WTC11 (cell line): ENCODE measurements around the gene GET4. TPM values are rescaled to one million over a fixed set of nuclear protein-coding genes. Genes with fewer than 3 reads are reported as not detected.

ENCODE experiments used
- ATAC-seq: fragments of 200-7000 bp; cut with Tn5 transposase; 2 replicates; pipeline ENCODE4 v1.10.0; 2021; ENCODE audit warnings: mild to moderate bottlenecking, moderate library complexity
- CTCF ChIA-PET: fragments of 300-600 bp; sonication (Branson Sonifier 250); formaldehyde crosslinking; loops from one replicate; lab custom pipeline; 2021; ENCODE audit warnings: antibody characterized with exemption; lab: Charles Lee
- POLR2A ChIA-PET: fragments of 350-600 bp; sonication (Branson Sonifier 250); formaldehyde crosslinking; loops from one replicate; lab custom pipeline; 2021; ENCODE audit warnings: antibody characterized with exemption; lab: Charles Lee
- DNase-seq: peaks from one replicate; pipeline ENCODE4 v3.0.0; 2021; ENCODE audit warnings: low spot score
- H3K27ac Mint-ChIP-seq: 2 replicates; pipeline ENCODE4 v1.8.0; 2021; ENCODE audit warnings: mixed read lengths
- H3K27me3 Mint-ChIP-seq: 2 replicates; pipeline ENCODE4 v1.8.0; 2021; ENCODE audit warnings: low read depth, mild to moderate bottlenecking, moderate library complexity, mixed read lengths
- H3K36me3 Mint-ChIP-seq: 2 replicates; pipeline ENCODE4 v1.8.0; 2021; ENCODE audit warnings: mixed read lengths
- H3K4me1 Mint-ChIP-seq: 2 replicates; pipeline ENCODE4 v1.8.0; 2022; ENCODE audit warnings: mixed read lengths
- H3K4me3 Mint-ChIP-seq: 2 replicates; pipeline ENCODE4 v1.8.0; 2021; ENCODE audit warnings: mild to moderate bottlenecking, moderate library complexity, mixed read lengths
- H3K9me3 Mint-ChIP-seq: 2 replicates; pipeline ENCODE4 v1.8.0; 2021; ENCODE audit warnings: mixed read lengths
- ATF1 ChIP-seq: sonication (generic); formaldehyde crosslinking; IDR thresholded peaks from 2 replicates; pipeline ENCODE4 v1.8.1; 2023; ENCODE audit warnings: mild to moderate bottlenecking, moderate library complexity, missing genetic modification reagents
- CBFB ChIP-seq: sonication (generic); formaldehyde crosslinking; IDR thresholded peaks from 2 replicates; pipeline ENCODE4 v1.8.1; 2022; ENCODE audit warnings: mild to moderate bottlenecking, low read depth, missing genetic modification reagents
- ERG ChIP-seq: fragments of 250-450 bp; sonication (Bioruptor Pico); IDR thresholded peaks from 2 replicates; pipeline ENCODE4 v1.8.0; 2021; ENCODE audit warnings: mild to moderate bottlenecking
- FOXJ3 ChIP-seq: sonication (generic); formaldehyde crosslinking; IDR thresholded peaks from 2 replicates; pipeline ENCODE4 v1.9.0; 2021; ENCODE audit warnings: missing genetic modification reagents, mild to moderate bottlenecking, borderline replicate concordance
- FOXK1 ChIP-seq: sonication (generic); formaldehyde crosslinking; IDR thresholded peaks from 2 replicates; pipeline ENCODE4 v1.8.0; 2022; ENCODE audit warnings: mild to moderate bottlenecking, moderate library complexity, missing genetic modification reagents
- FOXP4 ChIP-seq: sonication (generic); formaldehyde crosslinking; IDR thresholded peaks from 2 replicates; pipeline ENCODE4 v1.8.0; 2022; ENCODE audit warnings: mild to moderate bottlenecking, missing genetic modification reagents
- JAZF1 ChIP-seq: fragments of 250-450 bp; sonication (Bioruptor Pico); IDR thresholded peaks from 2 replicates; pipeline ENCODE4 v1.9.0; 2021; ENCODE audit warnings: moderate library complexity, mild to moderate bottlenecking, inconsistent platforms
- JUN ChIP-seq: sonication (generic); formaldehyde crosslinking; IDR thresholded peaks from 2 replicates; pipeline ENCODE4 v1.8.0; 2023; ENCODE audit warnings: mild to moderate bottlenecking, missing genetic modification reagents
- MAX ChIP-seq: sonication (generic); formaldehyde crosslinking; IDR thresholded peaks from 2 replicates; pipeline ENCODE4 v1.8.0; 2022; ENCODE audit warnings: mild to moderate bottlenecking, missing genetic modification reagents
- MLX ChIP-seq: sonication (generic); formaldehyde crosslinking; IDR thresholded peaks from 2 replicates; pipeline ENCODE4 v1.8.1; 2023; ENCODE audit warnings: mild to moderate bottlenecking, missing genetic modification reagents, moderate library complexity
- NFE2L1 ChIP-seq: sonication (generic); formaldehyde crosslinking; IDR thresholded peaks from 2 replicates; pipeline ENCODE4 v1.8.1; 2023; ENCODE audit warnings: missing genetic modification reagents
- NR3C1 ChIP-seq: sonication (generic); formaldehyde crosslinking; conservative IDR thresholded peaks from 2 replicates; pipeline ENCODE4 v1.8.1; 2023; ENCODE audit warnings: low read depth, mild to moderate bottlenecking, missing genetic modification reagents
- PRDM15 ChIP-seq: sonication (generic); formaldehyde crosslinking; IDR thresholded peaks from 2 replicates; pipeline ENCODE4 v1.8.0; 2022; ENCODE audit warnings: missing genetic modification reagents
- PRRX2 ChIP-seq: fragments of 250-450 bp; sonication (Bioruptor Pico); IDR thresholded peaks from 2 replicates; pipeline ENCODE4 v1.8.0; 2021; ENCODE audit warnings: mild to moderate bottlenecking
- STAT6 ChIP-seq: sonication (generic); formaldehyde crosslinking; conservative IDR thresholded peaks from 2 replicates; pipeline ENCODE4 v1.8.1; 2023; ENCODE audit warnings: mild to moderate bottlenecking, low read depth, missing genetic modification reagents, moderate library complexity
- TEAD1 ChIP-seq: sonication (generic); formaldehyde crosslinking; IDR thresholded peaks from 2 replicates; pipeline ENCODE4 v1.8.0; 2022; ENCODE audit warnings: mild to moderate bottlenecking, missing genetic modification reagents
- TEAD4 ChIP-seq: sonication (generic); formaldehyde crosslinking; IDR thresholded peaks from 2 replicates; pipeline ENCODE4 v1.8.0; 2022; ENCODE audit warnings: mild to moderate bottlenecking, missing genetic modification reagents
- TP53 ChIP-seq: sonication (generic); formaldehyde crosslinking; IDR thresholded peaks from 2 replicates; pipeline ENCODE4 v1.8.1; 2023; ENCODE audit warnings: mild to moderate bottlenecking, missing genetic modification reagents
- ZBTB21 ChIP-seq: sonication (generic); formaldehyde crosslinking; IDR thresholded peaks from 2 replicates; pipeline ENCODE4 v1.8.1; 2023; ENCODE audit warnings: mild to moderate bottlenecking, missing genetic modification reagents, borderline replicate concordance
- ZNF138 ChIP-seq: sonication (generic); formaldehyde crosslinking; conservative IDR thresholded peaks from 2 replicates; pipeline ENCODE4 v1.8.1; 2022; ENCODE audit warnings: mild to moderate bottlenecking, moderate library complexity, missing genetic modification reagents
- ZNF416 ChIP-seq: fragments of 250-450 bp; sonication (Bioruptor Pico); IDR thresholded peaks from 2 replicates; pipeline ENCODE4 v1.9.0; 2021; ENCODE audit warnings: mild to moderate bottlenecking, inconsistent platforms
- ZNF423 ChIP-seq: fragments of 250-450 bp; sonication (Bioruptor Pico); IDR thresholded peaks from 2 replicates; pipeline ENCODE4 v2.1.2; 2022; ENCODE audit warnings: mild to moderate bottlenecking, moderate library complexity
- total RNA-seq: library from RNA; stranded (reverse); gene quantifications from 3 replicates; pipeline ENCODE4 v1.2.3, GENCODE V29; 2021

GET4 gene
- total RNA-seq, 1 experiment from 2014 or later: 73.0 TPM

- TF ChIP-seq MLX (CRISPR knock-in tag) (no peak), TP53 (CRISPR knock-in tag) (no peak), NR3C1 (no peak), JUN (no peak), FOXJ3 (CRISPR knock-in tag) (no peak), ZNF138 (CRISPR knock-in tag) (no peak), FOXP4 (CRISPR knock-in tag) (no peak), JAZF1 (CRISPR knock-in tag) (no peak), NFE2L1 (no peak)
Measured at GRCh38 chr7:902996-903395, 26.6 kb downstream of the GET4 start (continued).

GRCh38 chr7:903921-904755 is 27.8 kb downstream of the GET4 start:
- Mint-ChIP-seq H3K27me3 (peaks cover 17% of the 10 kb centered on the region), H3K4me3 (no peak overlapping the region), H3K9me3 (no peaks in the 10 kb centered on the region), H3K36me3 (no peaks in the 10 kb centered on the region), H3K4me1 (no peaks in the 10 kb centered on the region), H3K27ac (no peak overlapping the region)
- POLR2A ChIA-PET: no interaction called here
- CTCF ChIA-PET: interaction anchor here (0.6 to 1.2 kb wide), 2 partner anchors 10 to 77 kb away, joined by 3 read pairs; no protein-coding TSS in a partner anchor
- no peak for ATAC-seq
- TF ChIP-seq STAT6 (no peak), PRRX2 (no peak), TEAD4 (no peak), ERG (CRISPR knock-in tag) (no peak), ZBTB21 (CRISPR knock-in tag) (no peak), MLX (CRISPR knock-in tag) (no peak)
- DNase-seq: no peak

GRCh38 chr7:904847-905246 is 28.5 kb downstream of the GET4 start:
- Mint-ChIP-seq H3K9me3 (no peaks in the 10 kb centered on the region), H3K27me3 (peaks cover 17% of the 10 kb centered on the region), H3K4me3 (no peak overlapping the region), H3K36me3 (no peaks in the 10 kb centered on the region), H3K4me1 (no peaks in the 10 kb centered on the region), H3K27ac (no peak overlapping the region)
- POLR2A ChIA-PET: no interaction called here
- ATAC-seq (no peak), DNase-seq (no peak)
- CTCF ChIA-PET: no interaction called here
- no peak for TF ChIP-seq PRDM15
- no peak for TF ChIP-seq MAX (CRISPR knock-in tag)
- TF ChIP-seq TEAD1 (CRISPR knock-in tag): no peak
- no peak for TF ChIP-seq CBFB (CRISPR knock-in tag)
- no peak for TF ChIP-seq FOXK1 (CRISPR knock-in tag)
- TF ChIP-seq ZNF423 (CRISPR knock-in tag): no peak
- TF ChIP-seq ZNF416: no peak
- no peak for TF ChIP-seq ATF1
